Neural progenitor cell (in vitro differentiated cells): ENCODE data around the gene ATF7IP2. TPM values are rescaled to one million over a fixed set of nuclear protein-coding genes. Genes with fewer than 3 reads are reported as not detected.

Source experiments
- DNase-seq: peaks from one replicate; pipeline ENCODE4 v3.0.0-alpha.2; 2016; ENCODE audit warnings: low spot score
- H2AFZ ChIP-seq: fragments of 200-600 bp; sonication (generic); replicated peaks from 2 replicates; pipeline ENCODE4 v1.6.1; 2016; ENCODE audit warnings: antibody characterized with exemption
- H3F3A ChIP-seq: fragments of 200-600 bp; sonication (generic); 2 replicates; pipeline ENCODE4 v1.6.1; 2016; ENCODE audit warnings: antibody characterized with exemption, low read depth
- H3K27ac ChIP-seq: fragments of 200-600 bp; sonication (generic); 2 replicates; pipeline ENCODE4 v1.5.1; 2016; ENCODE audit warnings: mild to moderate bottlenecking
- H3K27me3 ChIP-seq: fragments of 200-600 bp; sonication (generic); 2 replicates; pipeline ENCODE4 v1.6.1; 2016; ENCODE audit warnings: mild to moderate bottlenecking, moderate library complexity
- H3K36me3 ChIP-seq: fragments of 200-600 bp; sonication (generic); 2 replicates; pipeline ENCODE4 v1.5.1; 2016
- H3K4me1 ChIP-seq: fragments of 200-600 bp; sonication (generic); 2 replicates; pipeline ENCODE4 v1.6.1; 2016; ENCODE audit warnings: mixed run types
- H3K4me2 ChIP-seq: fragments of 200-600 bp; sonication (generic); 2 replicates; pipeline ENCODE4 v1.6.1; 2016
- H3K4me3 ChIP-seq: fragments of 200-600 bp; sonication (generic); 2 replicates; pipeline ENCODE4 v1.5.1; 2016
- H3K79me2 ChIP-seq: fragments of 200-600 bp; sonication (generic); 2 replicates; pipeline ENCODE4 v1.6.1; 2016; ENCODE audit warnings: low read depth
- H3K9ac ChIP-seq: fragments of 200-600 bp; sonication (generic); 2 replicates; pipeline ENCODE4 v1.6.1; 2016
- H3K9me3 ChIP-seq: fragments of 200-600 bp; sonication (generic); 2 replicates; pipeline ENCODE4 v1.5.1; 2016; ENCODE audit warnings: low read depth
- H4K20me1 ChIP-seq: fragments of 200-600 bp; sonication (generic); 2 replicates; pipeline ENCODE4 v1.6.1; 2016; ENCODE audit warnings: low read depth
- H3K27ac Mint-ChIP-seq: 3 replicates; pipeline ENCODE4 v1.8.0; 2021; ENCODE audit warnings: mixed read lengths
- H3K27me3 Mint-ChIP-seq: 2 replicates; pipeline ENCODE4 v1.8.0; 2022; ENCODE audit warnings: low read depth, mild to moderate bottlenecking, inconsistent platforms, moderate library complexity, mixed read lengths; ENCODE audit not compliant: insufficient read depth
- H3K36me3 Mint-ChIP-seq: 3 replicates; pipeline ENCODE4 v1.8.0; 2021; ENCODE audit warnings: mixed read lengths
- H3K4me1 Mint-ChIP-seq: 3 replicates; pipeline ENCODE4 v1.8.0; 2021; ENCODE audit warnings: mixed read lengths
- H3K4me3 Mint-ChIP-seq: 3 replicates; pipeline ENCODE4 v1.8.0; 2021; ENCODE audit warnings: mild to moderate bottlenecking, moderate library complexity, mixed read lengths
- H3K9me3 Mint-ChIP-seq: 3 replicates; pipeline ENCODE4 v1.8.0; 2020; ENCODE audit warnings: mixed read lengths
- EZH2 ChIP-seq: fragments of 200-600 bp; sonication (generic); IDR thresholded peaks from 2 replicates; pipeline ENCODE4 v1.6.1; 2017; ENCODE audit warnings: antibody characterized with exemption, mild to moderate bottlenecking, moderate library complexity
- EZH2phosphoT487 ChIP-seq: fragments of 200-600 bp; sonication (generic); IDR thresholded peaks from 2 replicates; pipeline ENCODE4 v1.6.1; 2017; ENCODE audit warnings: antibody characterized with exemption
- total RNA-seq: library from RNA; depleted of rRNA; stranded (reverse); fragments of >200 nt; gene quantifications from 2 replicates; pipeline ENCODE4 v1.2.3, GENCODE V29; 2015; ENCODE audit warnings: low replicate concordance
- TF ChIP-seq, protein P1 (sequence below): fragments of 200-600 bp; sonication (generic); IDR thresholded peaks from 2 replicates; pipeline ENCODE4 v1.5.1; 2017; ENCODE audit warnings: antibody characterized with exemption, mild to moderate bottlenecking

Gene ATF7IP2
- total RNA-seq, 1 donor from 2014 or later = 31.0 TPM

DNA sequence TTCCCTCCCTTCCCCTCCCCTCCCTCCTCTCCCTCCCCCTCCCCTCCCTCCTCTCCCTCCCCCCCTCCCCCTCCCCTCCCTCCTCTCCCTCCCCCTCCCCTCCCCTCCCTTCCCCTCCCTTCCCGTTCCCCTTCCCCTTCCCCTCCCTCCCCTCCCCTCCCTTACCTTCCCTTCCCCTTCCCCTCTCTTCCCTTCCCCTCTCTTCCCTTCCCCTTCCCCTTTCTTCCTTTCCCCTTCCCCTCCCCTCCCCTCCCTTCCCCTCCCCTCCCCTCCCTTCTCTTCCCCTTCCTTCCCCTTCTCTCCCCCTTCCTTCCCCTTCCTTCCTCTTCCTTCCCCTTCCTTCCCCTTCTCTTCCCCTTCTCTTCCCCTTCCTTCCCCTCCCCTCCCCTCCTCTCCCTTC, 133.4 kb downstream of the ATF7IP2 start:
- Histone ChIP-seq H3K27ac (no peak overlapping the region), H2AFZ (no peak overlapping the region), H3K9ac (no peak overlapping the region), H3K4me1 (no peaks in the 10 kb centered on the region), H3K9me3 (no peaks in the 10 kb centered on the region), H3F3A (no peaks in the 10 kb centered on the region), H4K20me1 (no peaks in the 10 kb centered on the region), H3K4me2 (no peak overlapping the region), H3K4me3 (no peak overlapping the region), H3K27me3 (no peaks in the 10 kb centered on the region), H3K36me3 (no peaks in the 10 kb centered on the region), H3K79me2 (no peaks in the 10 kb centered on the region)
- H3K27ac Mint-ChIP-seq = no peak overlapping the region
- DNase-seq = no peak
- TF ChIP-seq EZH2 (no peak), EZH2phosphoT487 (no peak)
- TF ChIP-seq, protein P1, sequence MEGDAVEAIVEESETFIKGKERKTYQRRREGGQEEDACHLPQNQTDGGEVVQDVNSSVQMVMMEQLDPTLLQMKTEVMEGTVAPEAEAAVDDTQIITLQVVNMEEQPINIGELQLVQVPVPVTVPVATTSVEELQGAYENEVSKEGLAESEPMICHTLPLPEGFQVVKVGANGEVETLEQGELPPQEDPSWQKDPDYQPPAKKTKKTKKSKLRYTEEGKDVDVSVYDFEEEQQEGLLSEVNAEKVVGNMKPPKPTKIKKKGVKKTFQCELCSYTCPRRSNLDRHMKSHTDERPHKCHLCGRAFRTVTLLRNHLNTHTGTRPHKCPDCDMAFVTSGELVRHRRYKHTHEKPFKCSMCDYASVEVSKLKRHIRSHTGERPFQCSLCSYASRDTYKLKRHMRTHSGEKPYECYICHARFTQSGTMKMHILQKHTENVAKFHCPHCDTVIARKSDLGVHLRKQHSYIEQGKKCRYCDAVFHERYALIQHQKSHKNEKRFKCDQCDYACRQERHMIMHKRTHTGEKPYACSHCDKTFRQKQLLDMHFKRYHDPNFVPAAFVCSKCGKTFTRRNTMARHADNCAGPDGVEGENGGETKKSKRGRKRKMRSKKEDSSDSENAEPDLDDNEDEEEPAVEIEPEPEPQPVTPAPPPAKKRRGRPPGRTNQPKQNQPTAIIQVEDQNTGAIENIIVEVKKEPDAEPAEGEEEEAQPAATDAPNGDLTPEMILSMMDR = no peak
- no peaks in the 10 kb centered on the region for H3K36me3 Mint-ChIP-seq
- H3K9me3 Mint-ChIP-seq = no peaks in the 10 kb centered on the region
- no peaks in the 10 kb centered on the region for H3K4me1 Mint-ChIP-seq
- H3K4me3 Mint-ChIP-seq = no peak overlapping the region
- H3K27me3 Mint-ChIP-seq = no peaks in the 10 kb centered on the region

DNA sequence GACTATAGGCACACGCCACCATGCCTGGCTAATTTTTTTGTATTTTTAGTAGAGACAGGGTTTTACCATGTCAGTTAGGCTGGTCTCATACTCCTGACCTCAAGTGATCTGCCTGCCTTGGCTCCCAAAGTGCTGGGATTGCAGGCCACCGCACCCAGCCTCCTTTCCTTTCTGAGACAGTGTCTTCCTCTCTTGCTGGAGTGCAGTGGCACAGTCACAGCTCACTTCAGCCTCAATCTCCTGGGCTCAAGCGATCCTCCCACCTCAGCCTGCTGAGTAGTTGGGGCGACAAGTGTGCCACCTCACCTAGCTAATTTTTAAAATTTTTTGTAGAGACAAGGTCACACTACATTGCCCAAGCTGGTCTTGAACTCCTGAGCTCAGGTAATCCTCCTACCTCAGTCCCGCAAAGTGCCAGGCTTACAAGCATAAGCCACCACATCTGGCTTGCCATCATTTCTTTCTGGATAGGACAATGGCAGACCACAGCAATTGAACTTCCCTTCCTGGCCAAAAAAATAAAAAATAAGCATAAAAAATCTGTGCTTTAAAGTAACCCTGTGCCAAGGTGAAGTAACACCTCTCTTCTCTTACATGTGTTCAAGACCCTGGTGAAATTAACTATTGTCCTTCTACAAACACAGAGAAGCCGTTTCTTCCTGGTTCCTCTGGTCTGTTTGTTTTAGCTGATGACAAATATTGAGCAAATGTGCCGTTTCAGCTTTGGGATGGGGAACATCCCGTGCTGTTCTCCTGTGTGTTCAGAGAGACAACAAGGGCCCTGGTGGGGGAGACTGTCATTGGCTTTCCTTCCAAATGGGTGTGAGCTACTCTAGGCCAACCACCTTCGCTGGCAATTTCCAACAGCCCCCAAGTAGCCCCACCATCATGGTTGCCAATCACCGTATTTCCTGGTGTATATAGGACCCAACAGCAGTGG, 134.3 kb downstream of the ATF7IP2 start:
- H3K27ac Mint-ChIP-seq = no peak overlapping the region
- no peak overlapping the region for H3K4me3 Mint-ChIP-seq
- H3K36me3 Mint-ChIP-seq = no peaks in the 10 kb centered on the region
- H3K4me3 ChIP-seq = no peak overlapping the region
- TF ChIP-seq EZH2 (no peak), EZH2phosphoT487 (no peak)
- TF ChIP-seq, protein P1 = no peak
- no peak for DNase-seq
- H3K9ac ChIP-seq = no peak overlapping the region
- no peaks in the 10 kb centered on the region for H3K79me2 ChIP-seq
- H3K27ac ChIP-seq = no peak overlapping the region
- no peaks in the 10 kb centered on the region for H3K4me1 Mint-ChIP-seq
- H4K20me1 ChIP-seq = no peaks in the 10 kb centered on the region
- no peaks in the 10 kb centered on the region for H3K27me3 ChIP-seq
- H3F3A ChIP-seq = no peaks in the 10 kb centered on the region
- no peak overlapping the region for H2AFZ ChIP-seq
- no peaks in the 10 kb centered on the region for H3K27me3 Mint-ChIP-seq
- H3K4me2 ChIP-seq = no peak overlapping the region
- H3K9me3 ChIP-seq = no peaks in the 10 kb centered on the region
- H3K4me1 ChIP-seq = no peaks in the 10 kb centered on the region
- no peaks in the 10 kb centered on the region for H3K36me3 ChIP-seq
- no peaks in the 10 kb centered on the region for H3K9me3 Mint-ChIP-seq

DNA sequence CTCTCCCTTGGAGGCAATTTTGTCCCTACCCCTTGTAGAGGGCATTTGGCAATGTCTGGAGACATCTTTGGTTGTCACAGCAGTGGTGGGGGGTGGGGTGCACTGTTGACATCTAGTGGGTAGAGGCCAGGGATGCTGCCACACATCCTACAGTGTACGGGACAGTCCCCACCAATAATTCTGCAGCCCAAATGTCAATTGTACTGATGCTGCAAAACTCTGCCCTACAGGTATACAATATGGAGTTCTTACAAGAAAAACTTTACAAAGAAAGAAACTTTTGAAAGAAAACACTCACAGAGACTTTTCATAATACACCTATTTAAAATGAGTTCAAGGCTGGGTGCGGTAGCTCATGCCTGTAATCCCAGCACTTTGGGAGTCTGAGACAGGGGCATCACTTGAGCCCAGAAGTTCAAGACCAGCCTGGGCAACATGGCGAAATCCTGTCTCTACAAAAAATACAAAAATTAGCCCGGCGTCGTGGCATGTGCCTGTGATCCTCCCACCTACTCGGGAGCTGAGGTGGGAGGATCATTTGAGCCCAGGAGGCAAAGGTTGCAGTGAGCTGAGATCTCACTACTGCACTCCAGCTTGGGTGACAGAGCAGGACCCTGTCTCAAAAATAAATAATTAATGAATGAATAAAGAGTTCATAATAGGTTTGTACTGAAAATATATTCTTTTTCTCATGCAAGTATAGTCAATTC, 135.2 kb downstream of the ATF7IP2 start:
- no peaks in the 10 kb centered on the region for H3K36me3 Mint-ChIP-seq
- no peaks in the 10 kb centered on the region for H3K79me2 ChIP-seq
- H3K4me2 ChIP-seq = no peak overlapping the region
- no peaks in the 10 kb centered on the region for H3F3A ChIP-seq
- H3K4me3 Mint-ChIP-seq = no peak overlapping the region
- H2AFZ ChIP-seq = no peak overlapping the region
- no peak overlapping the region for H3K27ac ChIP-seq
- no peaks in the 10 kb centered on the region for H4K20me1 ChIP-seq
- no peaks in the 10 kb centered on the region for H3K9me3 Mint-ChIP-seq
- H3K9me3 ChIP-seq = no peaks in the 10 kb centered on the region
- no peak overlapping the region for H3K27ac Mint-ChIP-seq
- TF ChIP-seq, protein P1 = no peak
- no peak for TF ChIP-seq EZH2phosphoT487
- no peak for TF ChIP-seq EZH2
- H3K4me3 ChIP-seq = no peak overlapping the region
- no peaks in the 10 kb centered on the region for H3K4me1 ChIP-seq
- no peaks in the 10 kb centered on the region for H3K4me1 Mint-ChIP-seq
- no peaks in the 10 kb centered on the region for H3K36me3 ChIP-seq
- no peak overlapping the region for H3K9ac ChIP-seq
- no peak for DNase-seq
- no peaks in the 10 kb centered on the region for H3K27me3 ChIP-seq
- H3K27me3 Mint-ChIP-seq = no peaks in the 10 kb centered on the region
